DOHH2 (cell line): ENCODE measurements around the gene FAF2.

Source experiments
- H3F3A ChIP-seq: fragments of 200-600 bp; sonication (generic), shearing (Covaris generic); 2 replicates; pipeline ENCODE4 v1.6.0; 2016; ENCODE audit warnings: antibody characterized with exemption, mild to moderate bottlenecking; ENCODE audit not compliant: control insufficient read depth, insufficient read depth
- H3K27ac ChIP-seq: fragments of 200-600 bp; sonication (generic); 2 replicates; pipeline ENCODE4 v1.5.1; 2014; ENCODE audit warnings: low read depth, mild to moderate bottlenecking, low read length, moderate library complexity
- H3K27me3 ChIP-seq: fragments of 200-600 bp; sonication (generic); 2 replicates; pipeline ENCODE4 v1.6.1; 2014; ENCODE audit warnings: mild to moderate bottlenecking, low read length, mixed read lengths; ENCODE audit not compliant: control insufficient read depth
- H3K36me3 ChIP-seq: fragments of 200-600 bp; sonication (generic); 2 replicates; pipeline ENCODE4 v1.6.1; 2014; ENCODE audit warnings: mild to moderate bottlenecking, low read length, moderate library complexity, mixed read lengths; ENCODE audit not compliant: control insufficient read depth
- H3K4me1 ChIP-seq: fragments of 200-600 bp; sonication (generic); 2 replicates; pipeline ENCODE4 v1.6.1; 2014; ENCODE audit warnings: mild to moderate bottlenecking, low read length, mixed read lengths; ENCODE audit not compliant: control insufficient read depth
- H3K4me2 ChIP-seq: fragments of 200-600 bp; sonication (generic); 2 replicates; pipeline ENCODE4 v1.6.0; 2014; ENCODE audit warnings: mild to moderate bottlenecking, low read length, moderate library complexity
- H3K4me3 ChIP-seq: fragments of 200-600 bp; sonication (generic); 2 replicates; pipeline ENCODE4 v1.5.1; 2014; ENCODE audit warnings: mild to moderate bottlenecking, low read length, mixed read lengths
- H3K79me2 ChIP-seq: fragments of 200-600 bp; sonication (generic); 2 replicates; pipeline ENCODE4 v1.6.1; 2014; ENCODE audit warnings: mild to moderate bottlenecking, low read length, mixed read lengths; ENCODE audit not compliant: control insufficient read depth
- H3K9me2 ChIP-seq: fragments of 200-600 bp; sonication (generic); replicated peaks from 2 replicates; pipeline ENCODE4 v1.6.1; 2014; ENCODE audit warnings: mild to moderate bottlenecking, low read length, mixed read lengths; ENCODE audit not compliant: control insufficient read depth
- H3K9me3 ChIP-seq: fragments of 200-600 bp; sonication (generic); 2 replicates; pipeline ENCODE4 v1.6.1; 2014; ENCODE audit warnings: antibody characterized with exemption, low read length, mixed read lengths; ENCODE audit not compliant: control insufficient read depth, insufficient read depth
- H4K20me1 ChIP-seq: fragments of 200-600 bp; sonication (generic); 2 replicates; pipeline ENCODE4 v1.6.0; 2014; ENCODE audit warnings: low read depth, mild to moderate bottlenecking, antibody characterized with exemption, low read length, moderate library complexity; ENCODE audit not compliant: control insufficient read depth, insufficient read depth
- CTCF ChIP-seq: fragments of 200-600 bp; sonication (generic); IDR thresholded peaks from one replicate; pipeline ENCODE4 v1.5.1; 2014; ENCODE audit warnings: antibody characterized with exemption, mild to moderate bottlenecking, low read depth, low read length; ENCODE audit not compliant: poor library complexity, severe bottlenecking
- EZH2phosphoT487 ChIP-seq: fragments of 200-600 bp; sonication (generic); IDR thresholded peaks from 2 replicates; pipeline ENCODE4 v1.6.1; 2017; ENCODE audit warnings: borderline replicate concordance, mild to moderate bottlenecking, antibody characterized with exemption, low read length, moderate library complexity, mixed read lengths

Gene FAF2

GRCh38 chr5:176553260-176554085 lies 105.3 kb downstream of the FAF2 start:
- H4K20me1 ChIP-seq = no peaks in the 10 kb centered on the region
- no peaks in the 10 kb centered on the region for H3K79me2 ChIP-seq
- H3F3A ChIP-seq = no peaks in the 10 kb centered on the region
- H3K36me3 ChIP-seq = no peaks in the 10 kb centered on the region
- TF ChIP-seq CTCF (no peak), EZH2phosphoT487 (no peak)
- H3K9me2 ChIP-seq = no peaks in the 10 kb centered on the region
- H3K27ac ChIP-seq = no peak overlapping the region
- H3K27me3 ChIP-seq = peaks cover 9% of the 10 kb centered on the region; the same call in 1 of the 2 replicates
- no peak overlapping the region for H3K4me3 ChIP-seq
- H3K4me2 ChIP-seq = no peak overlapping the region
- H3K9me3 ChIP-seq = no peaks in the 10 kb centered on the region
- peaks cover 12% of the 10 kb centered on the region for H3K4me1 ChIP-seq

- TF ChIP-seq EZH2phosphoT487 = no peak
- H3K4me1 ChIP-seq = no peaks in the 10 kb centered on the region; the same call in 1 of the 2 replicates
- peaks cover 12% of the 10 kb centered on the region for H3K27me3 ChIP-seq
- no peaks in the 10 kb centered on the region for H3K79me2 ChIP-seq
- H3K4me3 ChIP-seq = no peak overlapping the region
- H3K4me2 ChIP-seq = no peak overlapping the region
- no peaks in the 10 kb centered on the region for H3K9me2 ChIP-seq
- no peaks in the 10 kb centered on the region for H3K9me3 ChIP-seq
- no peaks in the 10 kb centered on the region for H4K20me1 ChIP-seq
- H3K36me3 ChIP-seq = no peaks in the 10 kb centered on the region
- no peak overlapping the region for H3K27ac ChIP-seq
- H3F3A ChIP-seq = no peaks in the 10 kb centered on the region
Observed at GRCh38 chr5:176557846-176558245, 109.7 kb downstream of the FAF2 start.
